Spleen (tissue), 7 donors: ENCODE results near the gene TMEM131.

Experiments used
- POLR2A ChIP-seq, 3 donors: fragments of 450-650 bp; IDR thresholded peaks; one replicate each; pipeline ENCODE4 v1.5.1; 2017; ENCODE audit warnings: antibody characterized with exemption in 3 of 3, mild to moderate bottlenecking in 1 of 3
- TF ChIP-seq, protein P1 (sequence below), 11 experiments: fragments of 200-600 bp in 7 of 11; fragments of 450-650 bp in 4 of 11; sonication (generic) in 4 of 11; IDR thresholded peaks in 8 of 11; conservative IDR thresholded peaks in 3 of 11; 1 replicate in 7 of 11; 2 replicates in 4 of 11; pipeline versions ENCODE4 v1.4.0 to v1.8.0; 2016 to 2021; ENCODE audit warnings: antibody characterized with exemption in 11 of 11, inconsistent platforms in 4 of 11, mild to moderate bottlenecking in 1 of 11
- donor health status: DM: no; HTN: no; CAD: no; lungs with moderate emphysema.
- donor health status: DM: no; HTN: no; CAD: no.
- donor health status: DM: no; HTN: no; CAD: no.

DNA sequence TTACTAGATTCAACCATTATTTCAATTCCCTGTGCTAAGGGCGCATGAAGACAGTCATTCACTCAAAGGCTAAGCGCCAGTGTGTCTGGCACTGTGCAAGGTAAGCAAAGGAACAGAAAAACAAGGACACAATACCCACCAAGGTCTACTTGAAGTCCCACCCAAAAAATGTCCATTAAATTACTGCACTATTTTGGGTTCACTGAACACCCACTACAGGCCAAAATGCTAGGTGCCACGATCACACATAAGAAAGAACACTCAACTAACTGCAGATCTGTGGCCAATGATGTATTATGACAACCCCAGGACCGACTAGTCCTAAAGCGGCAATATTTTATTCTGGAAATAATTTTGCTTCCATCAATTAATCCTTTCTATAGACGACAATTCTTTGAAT is 1.8 kb downstream of the TMEM131 start:
- TF ChIP-seq, protein P1, sequence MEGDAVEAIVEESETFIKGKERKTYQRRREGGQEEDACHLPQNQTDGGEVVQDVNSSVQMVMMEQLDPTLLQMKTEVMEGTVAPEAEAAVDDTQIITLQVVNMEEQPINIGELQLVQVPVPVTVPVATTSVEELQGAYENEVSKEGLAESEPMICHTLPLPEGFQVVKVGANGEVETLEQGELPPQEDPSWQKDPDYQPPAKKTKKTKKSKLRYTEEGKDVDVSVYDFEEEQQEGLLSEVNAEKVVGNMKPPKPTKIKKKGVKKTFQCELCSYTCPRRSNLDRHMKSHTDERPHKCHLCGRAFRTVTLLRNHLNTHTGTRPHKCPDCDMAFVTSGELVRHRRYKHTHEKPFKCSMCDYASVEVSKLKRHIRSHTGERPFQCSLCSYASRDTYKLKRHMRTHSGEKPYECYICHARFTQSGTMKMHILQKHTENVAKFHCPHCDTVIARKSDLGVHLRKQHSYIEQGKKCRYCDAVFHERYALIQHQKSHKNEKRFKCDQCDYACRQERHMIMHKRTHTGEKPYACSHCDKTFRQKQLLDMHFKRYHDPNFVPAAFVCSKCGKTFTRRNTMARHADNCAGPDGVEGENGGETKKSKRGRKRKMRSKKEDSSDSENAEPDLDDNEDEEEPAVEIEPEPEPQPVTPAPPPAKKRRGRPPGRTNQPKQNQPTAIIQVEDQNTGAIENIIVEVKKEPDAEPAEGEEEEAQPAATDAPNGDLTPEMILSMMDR (IDR thresholded peaks at IDR 0.05 in 8 of 11, conservative IDR thresholded peaks at IDR 0.05 in 3 of 11): no peak
- TF ChIP-seq POLR2A (IDR thresholded peaks at IDR 0.05): no peak
